Testis (tissue), 3 donors: ENCODE data around the gene UGDH. TPM values are rescaled to one million over a fixed set of nuclear protein-coding genes. Genes with fewer than 3 reads are reported as not detected.
A peak's percentile ranks its signal among the peaks of the same experiment; 100 is the strongest.

Experiments used
- DNase-seq: peaks from one replicate; pipeline ENCODE4 v3.0.0-alpha.2; 2019
- H3K27ac ChIP-seq, 2 donors: fragments of 200-600 bp; sonication (generic); one replicate each; pipeline ENCODE4 v1.5.1; 2019
- H3K27me3 ChIP-seq: fragments of 200-600 bp; sonication (generic); one replicate; pipeline ENCODE4 v1.5.1; 2019
- H3K36me3 ChIP-seq: fragments of 200-600 bp; sonication (generic); one replicate; pipeline ENCODE4 v1.5.1; 2017; ENCODE audit warnings: low read depth; ENCODE audit errors: missing control alignments
- H3K4me1 ChIP-seq: fragments of 200-600 bp; sonication (generic); one replicate; pipeline ENCODE4 v1.5.1; 2019
- H3K4me3 ChIP-seq, 2 donors: fragments of 200-600 bp; sonication (generic); one replicate each; pipeline ENCODE4 v1.5.1; 2017 to 2019
- H3K9me3 ChIP-seq: fragments of 200-600 bp; sonication (generic); one replicate; pipeline ENCODE4 v1.5.1; 2017
- POLR2A ChIP-seq: fragments of 450-650 bp; IDR thresholded peaks from one replicate; pipeline ENCODE4 v1.6.1; 2017; ENCODE audit warnings: antibody characterized with exemption, mild to moderate bottlenecking, moderate library complexity
- WGBS, 2 donors: methylation state at CpG; one replicate each; pipeline ENCODE4 v1.1.5; 2018; 5-methylcytosine and 5-hydroxymethylcytosine counted together
- intact Hi-C: fragments of 100-400 bp; cut with DNase I; formaldehyde crosslinking; loops from one replicate; pipeline ENCODE4 v1.15.1; 2023; ENCODE audit warnings: low total_unique reads
- polyA plus RNA-seq: library from polyadenylated mRNA; stranded (reverse); fragments of 350-450 nt; fragmentation: Illumina TruSeq; extraction: RNeasy Lipid Tissue Mini Kit (QIAGEN cat#74804); gene quantifications from one replicate; pipeline ENCODE4 v1.2.3, GENCODE V29; 2014; ENCODE audit warnings: low read depth, low replicate concordance; ENCODE audit not compliant: insufficient read depth
- total RNA-seq, 2 donors: library from RNA; depleted of rRNA; stranded (reverse); fragments of >200 nt; gene quantifications; one replicate each; pipeline ENCODE4 v1.2.3, GENCODE V29; 2016
- TF ChIP-seq, protein P1 (sequence below), 3 experiments: fragments of 450-650 bp in 2 of 3; fragments of 200-600 bp in 1 of 3; sonication (generic) in 1 of 3; IDR thresholded peaks; one replicate each; pipeline ENCODE4 v1.5.1; 2016 to 2019; ENCODE audit warnings: antibody characterized with exemption in 3 of 3, mild to moderate bottlenecking in 2 of 3, moderate library complexity in 1 of 3

The UGDH gene
- total and polyA plus RNA-seq, 3 donors from 2014 or later = 8.1 to 21.4 (median 11.3) TPM

DNA sequence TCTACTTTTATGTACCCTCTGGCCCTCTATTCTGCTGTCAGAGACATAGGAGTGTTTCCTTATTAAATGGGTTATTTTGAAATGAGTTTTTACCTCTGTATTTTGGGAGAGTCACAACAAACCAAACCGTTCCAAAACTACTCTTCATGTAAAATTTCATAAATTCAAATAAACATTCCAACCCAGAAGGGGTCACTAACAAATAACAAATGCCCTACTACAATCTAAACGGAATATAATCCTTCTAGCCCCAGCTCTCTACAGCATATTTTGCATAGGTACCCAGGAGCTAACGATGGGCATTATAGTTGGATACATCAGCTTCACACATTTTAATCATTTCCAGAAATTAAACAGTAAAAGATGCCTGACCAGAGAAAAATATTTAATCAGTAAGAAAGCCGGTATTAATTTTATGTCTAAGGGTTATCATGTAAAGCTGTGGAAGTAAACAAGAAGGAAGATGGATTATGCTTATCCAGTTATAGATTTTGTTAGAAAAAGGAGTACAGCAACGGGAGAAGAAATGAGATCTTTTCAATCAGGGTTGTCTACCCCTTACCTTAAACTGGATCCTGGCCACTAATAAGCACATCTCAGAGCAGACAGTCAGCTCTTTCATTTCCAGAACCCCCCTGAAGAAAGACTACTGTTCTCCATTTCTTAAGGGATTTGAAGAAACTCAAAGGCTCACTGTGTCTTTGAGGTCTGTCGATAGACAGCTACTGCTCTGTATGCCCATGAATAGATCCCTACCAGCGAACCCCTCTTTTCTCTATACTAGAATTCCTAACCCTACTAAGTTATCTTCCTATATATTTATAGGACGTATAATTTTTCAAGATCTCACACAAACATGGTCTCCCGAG lies 1.2 kb downstream of the UGDH start:
- H3K4me1 ChIP-seq = peaks cover 9% of the 10 kb centered on the region
- no peak for TF ChIP-seq POLR2A
- TF ChIP-seq, protein P1, sequence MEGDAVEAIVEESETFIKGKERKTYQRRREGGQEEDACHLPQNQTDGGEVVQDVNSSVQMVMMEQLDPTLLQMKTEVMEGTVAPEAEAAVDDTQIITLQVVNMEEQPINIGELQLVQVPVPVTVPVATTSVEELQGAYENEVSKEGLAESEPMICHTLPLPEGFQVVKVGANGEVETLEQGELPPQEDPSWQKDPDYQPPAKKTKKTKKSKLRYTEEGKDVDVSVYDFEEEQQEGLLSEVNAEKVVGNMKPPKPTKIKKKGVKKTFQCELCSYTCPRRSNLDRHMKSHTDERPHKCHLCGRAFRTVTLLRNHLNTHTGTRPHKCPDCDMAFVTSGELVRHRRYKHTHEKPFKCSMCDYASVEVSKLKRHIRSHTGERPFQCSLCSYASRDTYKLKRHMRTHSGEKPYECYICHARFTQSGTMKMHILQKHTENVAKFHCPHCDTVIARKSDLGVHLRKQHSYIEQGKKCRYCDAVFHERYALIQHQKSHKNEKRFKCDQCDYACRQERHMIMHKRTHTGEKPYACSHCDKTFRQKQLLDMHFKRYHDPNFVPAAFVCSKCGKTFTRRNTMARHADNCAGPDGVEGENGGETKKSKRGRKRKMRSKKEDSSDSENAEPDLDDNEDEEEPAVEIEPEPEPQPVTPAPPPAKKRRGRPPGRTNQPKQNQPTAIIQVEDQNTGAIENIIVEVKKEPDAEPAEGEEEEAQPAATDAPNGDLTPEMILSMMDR (IDR thresholded peaks at IDR 0.05) = no peak
- WGBS, 2 donors = 6 to 9% methylated on average over 9 of the region's 9 CpGs

GRCh38 chr4:39524161-39524957 lies 2.9 kb downstream of the UGDH start:
- no peaks in the 10 kb centered on the region for H3K9me3 ChIP-seq
- no peaks in the 10 kb centered on the region for H3K27me3 ChIP-seq
- TF ChIP-seq POLR2A = no peak
- TF ChIP-seq, protein P1 (IDR thresholded peaks at IDR 0.05) = no peak
- no peak overlapping the region for H3K4me3 ChIP-seq
- peaks cover 9% of the 10 kb centered on the region for H3K4me1 ChIP-seq
- intact Hi-C loops = loop anchor here (10.0 kb wide), 1 partner anchor 110 kb away; the partner anchor contains the start of gene SMIM14
- H3K27ac ChIP-seq = no peak overlapping the region
- no peak for DNase-seq
- WGBS, 2 donors = 86% methylated on average over 7 of the region's 7 CpGs
- H3K36me3 ChIP-seq = no peaks in the 10 kb centered on the region

More for the DNA sequence above, 1.2 kb downstream of the UGDH start:
- Histone ChIP-seq H3K27ac (peak overlapping the region; percentile 90 to 96), H3K36me3 (no peaks in the 10 kb centered on the region), H3K4me3 (peak overlapping the region; percentile 82 to 93), H3K9me3 (no peaks in the 10 kb centered on the region), H3K27me3 (no peaks in the 10 kb centered on the region)
- DNase-seq = no peak
- intact Hi-C loops = loop anchor here (5.0 to 10.0 kb wide), 2 partner anchors 109 to 451 kb away; partner anchors contain the start of genes PDS5A and SMIM14

DNA sequence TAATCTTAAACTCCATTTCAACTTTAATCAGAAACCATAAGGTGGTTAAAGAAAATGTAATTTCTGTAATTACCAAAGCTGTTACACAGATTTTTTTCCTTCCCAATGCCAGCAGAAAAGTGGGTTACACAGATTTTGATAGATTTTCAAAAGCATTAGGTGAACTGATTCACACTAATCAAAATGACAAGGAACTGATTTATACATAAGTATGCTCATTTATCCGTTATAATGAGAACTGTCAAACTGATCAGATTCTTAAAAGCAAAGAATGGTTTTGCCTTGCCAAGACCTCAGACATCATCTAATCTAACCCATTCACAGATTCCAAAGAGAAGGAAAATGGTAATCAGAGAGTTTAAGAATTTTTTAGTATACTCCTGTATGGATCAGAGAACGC lies 5.2 kb downstream of the UGDH start:
- H3K4me3 ChIP-seq = no peak overlapping the region
- TF ChIP-seq POLR2A = no peak
- TF ChIP-seq, protein P1 (IDR thresholded peaks at IDR 0.05) = no peak
- no peak overlapping the region for H3K27ac ChIP-seq
- H3K27me3 ChIP-seq = no peaks in the 10 kb centered on the region
- intact Hi-C loops = loop anchor here (10.0 kb wide), 1 partner anchor 113 kb away; the partner anchor contains the start of gene SMIM14
- 68 to 95% methylated on average over 2 of the region's 2 CpGs for WGBS, 2 donors
- no peak for DNase-seq
- no peaks in the 10 kb centered on the region for H3K9me3 ChIP-seq
- H3K36me3 ChIP-seq = no peaks in the 10 kb centered on the region
- no peaks in the 10 kb centered on the region for H3K4me1 ChIP-seq

GRCh38 chr4:39521253-39521919 lies 5.9 kb downstream of the UGDH start:
- H3K36me3 ChIP-seq = no peaks in the 10 kb centered on the region
- 75 to 81% methylated on average over 5 of the region's 5 CpGs for WGBS, 2 donors
- intact Hi-C loops = loop anchor here (10.0 kb wide), 1 partner anchor 113 kb away; the partner anchor contains the start of gene SMIM14
- no peak for DNase-seq
- no peak overlapping the region for H3K4me3 ChIP-seq
- H3K27ac ChIP-seq = no peak overlapping the region
- H3K27me3 ChIP-seq = no peaks in the 10 kb centered on the region
- TF ChIP-seq, protein P1 (IDR thresholded peaks at IDR 0.05) = no peak
- TF ChIP-seq POLR2A = no peak
- no peaks in the 10 kb centered on the region for H3K4me1 ChIP-seq
- no peaks in the 10 kb centered on the region for H3K9me3 ChIP-seq
